SK-N-MC (cell line): ENCODE data around the gene ZMYM3.

ENCODE experiments used
- DNase-seq: peaks from one replicate; pipeline ENCODE4 v3.0.0-alpha.2; 2011; ENCODE audit warnings: low read depth, low spot score
- H3K27ac ChIP-seq: fragments of 200-600 bp; sonication (generic); 2 replicates; pipeline ENCODE4 v1.5.1; 2016; ENCODE audit warnings: mixed run types
- H3K36me3 ChIP-seq: fragments of 200-600 bp; sonication (generic); 2 replicates; pipeline ENCODE4 v1.6.1; 2017; ENCODE audit warnings: antibody characterized with exemption, low read length, mixed read lengths; ENCODE audit not compliant: insufficient read depth
- H3K4me3 ChIP-seq: fragments of 200-600 bp; sonication (generic); 2 replicates; pipeline ENCODE4 v1.5.1; 2016
- H3K9ac ChIP-seq: fragments of 200-600 bp; sonication (generic); 2 replicates; pipeline ENCODE4 v1.8.0; 2017; ENCODE audit warnings: mixed run types, mixed read lengths; ENCODE audit not compliant: insufficient read length
- H3K9me3 ChIP-seq: fragments of 200-600 bp; sonication (generic); 2 replicates; pipeline ENCODE4 v1.6.1; 2017; ENCODE audit warnings: low read depth, mild to moderate bottlenecking, antibody characterized with exemption, low read length, moderate library complexity, mixed read lengths
- EZH2 ChIP-seq: fragments of 200-600 bp; sonication (generic); IDR thresholded peaks from one replicate; pipeline ENCODE4 v1.6.1; 2017; ENCODE audit warnings: antibody characterized with exemption
- FOXP2 ChIP-seq: optimal IDR thresholded peaks from 2 replicates; pipeline ENCODE3; 2011; ENCODE audit warnings: mild to moderate bottlenecking, moderate library complexity; ENCODE audit not compliant: insufficient read depth; ENCODE audit errors: extremely low read length, control extremely low read depth
- POLR2AphosphoS5 ChIP-seq: IDR thresholded peaks from 2 replicates; pipeline ENCODE4 v1.6.1; 2012; ENCODE audit warnings: mild to moderate bottlenecking, low read depth, low read length, borderline replicate concordance

Gene ZMYM3

GRCh38 chrX:71256856-71257255 lies 2.9 kb upstream of the ZMYM3 start:
- no peak for TF ChIP-seq POLR2AphosphoS5
- TF ChIP-seq FOXP2 = no peak
- no peak for TF ChIP-seq EZH2
- H3K9ac ChIP-seq = no peak overlapping the region
- no peak for DNase-seq
- H3K36me3 ChIP-seq = no peaks in the 10 kb centered on the region
- H3K4me3 ChIP-seq = no peak overlapping the region
- no peaks in the 10 kb centered on the region for H3K9me3 ChIP-seq
- no peak overlapping the region for H3K27ac ChIP-seq

- Histone ChIP-seq H3K9ac (no peak overlapping the region), H3K4me3 (no peak overlapping the region), H3K36me3 (no peaks in the 10 kb centered on the region; the same call in 1 of the 2 replicates), H3K9me3 (no peaks in the 10 kb centered on the region), H3K27ac (no peak overlapping the region)
- no peak for TF ChIP-seq POLR2AphosphoS5
- no peak for TF ChIP-seq EZH2
- no peak for TF ChIP-seq FOXP2
- DNase-seq = no peak
These were observed 2.1 kb upstream of the ZMYM3 start for GRCh38 chrX:71256051-71256450.

GRCh38 chrX:71253253-71254091 lies 468 bp downstream of the ZMYM3 start:
- Histone ChIP-seq H3K9me3 (no peaks in the 10 kb centered on the region), H3K9ac (peak overlapping the region; percentile 86), H3K4me3 (peak overlapping the region; percentile 90), H3K27ac (peak overlapping the region; percentile 64; the same call in 1 of the 2 replicates), H3K36me3 (peaks cover 21% of the 10 kb centered on the region)
- TF ChIP-seq POLR2AphosphoS5 (no peak), EZH2 (no peak), FOXP2 (no peak)
- no peak for DNase-seq

GRCh38 chrX:71252221-71252620 lies 1.7 kb downstream of the ZMYM3 start:
- Histone ChIP-seq H3K4me3 (peak overlapping the region; percentile 90), H3K36me3 (peaks cover 33% of the 10 kb centered on the region), H3K9ac (peak overlapping the region; percentile 22), H3K9me3 (no peaks in the 10 kb centered on the region), H3K27ac (peak overlapping the region; percentile 42; the same call in 1 of the 2 replicates)
- no peak for DNase-seq
- TF ChIP-seq FOXP2 (no peak), EZH2 (no peak), POLR2AphosphoS5 (0 out of 2 replicates have a peak, but pooled peaks have one; percentile 17)

- H3K27ac ChIP-seq = peak overlapping the region; percentile 42; the same call in 1 of the 2 replicates
- H3K4me3 ChIP-seq = peak overlapping the region; percentile 90
- no peaks in the 10 kb centered on the region for H3K9me3 ChIP-seq
- peak overlapping the region; percentile 22 for H3K9ac ChIP-seq
- no peak for TF ChIP-seq POLR2AphosphoS5
- TF ChIP-seq EZH2 = no peak
- no peak for TF ChIP-seq FOXP2
- H3K36me3 ChIP-seq = peaks cover 40% of the 10 kb centered on the region
- no peak for DNase-seq
These were observed 2.4 kb downstream of the ZMYM3 start for GRCh38 chrX:71251466-71251973.

- H3K36me3 ChIP-seq = peaks cover 43% of the 10 kb centered on the region
- H3K27ac ChIP-seq = no peak overlapping the region
- no peak overlapping the region for H3K9ac ChIP-seq
- no peaks in the 10 kb centered on the region for H3K9me3 ChIP-seq
- TF ChIP-seq EZH2 (no peak), POLR2AphosphoS5 (no peak), FOXP2 (no peak)
- DNase-seq = no peak
- H3K4me3 ChIP-seq = no peak overlapping the region
These were observed 3.1 kb downstream of the ZMYM3 start for GRCh38 chrX:71250841-71251240.

GRCh38 chrX:71245159-71245558 lies 8.8 kb downstream of the ZMYM3 start:
- Histone ChIP-seq H3K9ac (no peak overlapping the region), H3K27ac (no peak overlapping the region), H3K4me3 (no peak overlapping the region), H3K9me3 (no peaks in the 10 kb centered on the region), H3K36me3 (peaks cover 85% of the 10 kb centered on the region)
- no peak for TF ChIP-seq EZH2
- no peak for DNase-seq

GRCh38 chrX:71244359-71245128 lies 9.4 kb downstream of the ZMYM3 start:
- DNase-seq = no peak
- TF ChIP-seq EZH2 (no peak), POLR2AphosphoS5 (no peak), FOXP2 (no peak)
- H3K9ac ChIP-seq = no peak overlapping the region
- H3K9me3 ChIP-seq = no peaks in the 10 kb centered on the region
- H3K27ac ChIP-seq = no peak overlapping the region
- H3K36me3 ChIP-seq = peaks cover 83% of the 10 kb centered on the region
- H3K4me3 ChIP-seq = no peak overlapping the region

GRCh38 chrX:71241301-71241700 lies 12.6 kb downstream of the ZMYM3 start:
- Histone ChIP-seq H3K27ac (no peak overlapping the region), H3K9me3 (no peaks in the 10 kb centered on the region), H3K4me3 (no peak overlapping the region), H3K36me3 (peaks cover 55% of the 10 kb centered on the region; the same call in 1 of the 2 replicates), H3K9ac (no peak overlapping the region)
- TF ChIP-seq EZH2 (no peak), FOXP2 (no peak), POLR2AphosphoS5 (no peak)
- no peak for DNase-seq
